NB4 (cell line): ENCODE results near the gene LRP6.

ENCODE experiments used
- POLR2A ChIP-seq: IDR thresholded peaks from 2 replicates; pipeline ENCODE4 v1.6.1; 2011; ENCODE audit warnings: mild to moderate bottlenecking; ENCODE audit not compliant: insufficient read length; ENCODE audit errors: extremely low read depth
- TF ChIP-seq, protein P1 (sequence below): IDR thresholded peaks from one replicate; pipeline ENCODE4 v1.5.1; 2012; ENCODE audit warnings: low read depth, low read length

DNA sequence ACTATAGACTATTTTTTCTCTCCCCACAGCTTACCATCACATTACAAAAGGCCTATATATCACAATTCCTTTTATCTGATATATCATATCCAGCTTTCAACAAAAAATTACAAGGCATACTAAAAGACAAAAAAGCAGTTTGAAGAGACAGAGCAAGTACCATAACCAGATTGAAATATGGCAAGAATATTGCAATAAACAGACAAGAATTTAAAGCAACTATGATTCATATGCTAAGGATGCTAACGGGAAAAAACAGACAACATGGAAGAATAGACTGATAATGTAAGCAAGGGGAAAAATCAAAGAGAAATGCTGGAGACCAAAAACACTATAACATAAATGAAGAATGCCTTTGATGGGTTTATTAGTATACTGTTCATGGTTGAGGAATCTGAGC lies 40.7 kb downstream of the LRP6 start:
- TF ChIP-seq, protein P1, sequence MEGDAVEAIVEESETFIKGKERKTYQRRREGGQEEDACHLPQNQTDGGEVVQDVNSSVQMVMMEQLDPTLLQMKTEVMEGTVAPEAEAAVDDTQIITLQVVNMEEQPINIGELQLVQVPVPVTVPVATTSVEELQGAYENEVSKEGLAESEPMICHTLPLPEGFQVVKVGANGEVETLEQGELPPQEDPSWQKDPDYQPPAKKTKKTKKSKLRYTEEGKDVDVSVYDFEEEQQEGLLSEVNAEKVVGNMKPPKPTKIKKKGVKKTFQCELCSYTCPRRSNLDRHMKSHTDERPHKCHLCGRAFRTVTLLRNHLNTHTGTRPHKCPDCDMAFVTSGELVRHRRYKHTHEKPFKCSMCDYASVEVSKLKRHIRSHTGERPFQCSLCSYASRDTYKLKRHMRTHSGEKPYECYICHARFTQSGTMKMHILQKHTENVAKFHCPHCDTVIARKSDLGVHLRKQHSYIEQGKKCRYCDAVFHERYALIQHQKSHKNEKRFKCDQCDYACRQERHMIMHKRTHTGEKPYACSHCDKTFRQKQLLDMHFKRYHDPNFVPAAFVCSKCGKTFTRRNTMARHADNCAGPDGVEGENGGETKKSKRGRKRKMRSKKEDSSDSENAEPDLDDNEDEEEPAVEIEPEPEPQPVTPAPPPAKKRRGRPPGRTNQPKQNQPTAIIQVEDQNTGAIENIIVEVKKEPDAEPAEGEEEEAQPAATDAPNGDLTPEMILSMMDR: no peak
- TF ChIP-seq POLR2A: no peak
